Measurements from ENCODE around the gene THAP6.

DNA sequence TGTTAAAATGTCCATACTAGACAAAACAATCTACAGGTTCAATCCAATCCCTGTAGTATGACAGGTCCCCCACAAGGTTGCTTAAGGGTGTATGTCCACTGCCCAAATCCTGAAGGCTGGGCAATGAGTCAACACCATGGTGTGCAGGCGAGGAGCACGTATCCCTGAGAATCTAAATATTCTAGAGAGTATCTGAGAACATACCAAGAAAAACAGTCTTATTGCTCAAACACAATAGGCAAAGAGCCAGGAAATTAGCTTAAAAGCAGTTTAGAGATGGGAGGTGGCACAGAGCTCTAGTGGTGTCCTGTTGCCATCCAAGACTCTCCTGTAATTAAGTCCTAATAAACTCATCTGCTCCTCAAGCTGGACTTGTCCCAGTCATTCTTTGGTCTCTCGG lies 37.1 kb upstream of the THAP6 start:
- TF ChIP-seq YY1 (IDR thresholded peaks at IDR 0.05; ENCODE audit: extremely low read depth, insufficient replicate concordance, low read depth, low read length) (no peak), POLR2AphosphoS5 (IDR thresholded peaks at IDR 0.05; ENCODE audit: low read depth, low read length) (no peak)

Data from HCT116 (cell line).